CD14-positive monocyte (primary cell): ENCODE data around the gene SMLR1. TPM values are rescaled to one million over a fixed set of nuclear protein-coding genes. Genes with fewer than 3 reads are reported as not detected.
A peak's percentile ranks its signal among the peaks of the same experiment; 100 is the strongest.

Source experiments
- DNase-seq, 3 donors: peaks; one replicate each; pipeline ENCODE4 v3.0.0-alpha.2; 2011 to 2022
- H2AFZ ChIP-seq: 2 replicates; pipeline ENCODE4 v1.6.0; 2012; ENCODE audit warnings: mild to moderate bottlenecking, low read depth, low read length, inconsistent platforms; ENCODE audit not compliant: insufficient read depth, poor library complexity, severe bottlenecking
- H3K27ac ChIP-seq, 2 donors: 1 replicate in 1 of 2; 2 replicates in 1 of 2; pipeline ENCODE4 v1.5.1; 2012 to 2013; ENCODE audit warnings: low read length in 2 of 2, control low read depth in 1 of 2, inconsistent platforms in 1 of 2, low read depth in 1 of 2, mild to moderate bottlenecking in 1 of 2
- H3K27me3 ChIP-seq, 2 donors: one replicate each; pipeline versions ENCODE4 v1.6.0 to v1.6.1; 2011 to 2013; ENCODE audit warnings: low read length in 2 of 2; ENCODE audit not compliant: control insufficient read depth in 2 of 2, insufficient read depth in 2 of 2
- H3K36me3 ChIP-seq, 2 donors: replicated peaks in 1 of 2; 1 replicate in 1 of 2; 2 replicates in 1 of 2; pipeline versions ENCODE4 v1.5.1 to v1.6.1; 2012 to 2013; ENCODE audit warnings: low read length in 2 of 2, control low read depth in 1 of 2, inconsistent platforms in 1 of 2, mild to moderate bottlenecking in 1 of 2; ENCODE audit not compliant: insufficient read depth in 2 of 2, control insufficient read depth in 1 of 2
- H3K4me1 ChIP-seq, 2 donors: 1 replicate in 1 of 2; 2 replicates in 1 of 2; pipeline versions ENCODE4 v1.5.1 to v1.6.1; 2012 to 2013; ENCODE audit warnings: low read length in 2 of 2, control low read depth in 1 of 2, inconsistent platforms in 1 of 2, mild to moderate bottlenecking in 1 of 2, moderate library complexity in 1 of 2; ENCODE audit not compliant: insufficient read depth in 2 of 2, control insufficient read depth in 1 of 2
- H3K4me2 ChIP-seq: replicated peaks from 2 replicates; pipeline ENCODE3; 2012; ENCODE audit warnings: low read length, moderate library complexity, mild to moderate bottlenecking; ENCODE audit not compliant: poor library complexity, severe bottlenecking; ENCODE audit errors: extremely low read depth
- H3K4me3 ChIP-seq, 3 experiments: fragments of 200-600 bp in 1 of 3; sonication (generic) in 1 of 3; replicated peaks in 1 of 3; 1 replicate in 2 of 3; 2 replicates in 1 of 3; pipeline ENCODE4 v1.5.1; 2011 to 2013; ENCODE audit warnings: low read length in 3 of 3, mild to moderate bottlenecking in 3 of 3, control low read depth in 2 of 3, low read depth in 2 of 3, inconsistent platforms in 1 of 3, moderate library complexity in 1 of 3
- H3K79me2 ChIP-seq: 2 replicates; pipeline ENCODE4 v1.6.0; 2012; ENCODE audit warnings: mild to moderate bottlenecking, control low read depth, inconsistent platforms, low read length, moderate library complexity; ENCODE audit not compliant: insufficient read depth
- H3K9ac ChIP-seq: 2 replicates; pipeline ENCODE4 v1.6.0; 2017; ENCODE audit warnings: low read length, mild to moderate bottlenecking; ENCODE audit not compliant: insufficient read depth, poor library complexity, severe bottlenecking
- H3K9me3 ChIP-seq, 2 donors: replicated peaks in 1 of 2; 1 replicate in 1 of 2; 2 replicates in 1 of 2; pipeline versions ENCODE4 v1.5.1 to v1.6.1; 2012 to 2013; ENCODE audit warnings: low read length in 2 of 2, control low read depth in 1 of 2; ENCODE audit not compliant: control insufficient read depth in 1 of 2, insufficient read depth in 1 of 2
- H4K20me1 ChIP-seq: 2 replicates; pipeline ENCODE4 v1.6.0; 2012; ENCODE audit warnings: mild to moderate bottlenecking, low read length, control low read depth, moderate library complexity; ENCODE audit not compliant: insufficient read depth
- H3K27ac Mint-ChIP-seq, 7 donors: one replicate each; pipeline ENCODE4 v1.8.0; 2020; ENCODE audit warnings: mild to moderate bottlenecking in 7 of 7, mixed read lengths in 7 of 7, moderate library complexity in 6 of 7, inconsistent platforms in 2 of 7
- H3K27me3 Mint-ChIP-seq, 3 donors: one replicate each; pipeline ENCODE4 v1.8.0; 2021 to 2022; ENCODE audit warnings: low read depth in 3 of 3, mild to moderate bottlenecking in 3 of 3, mixed read lengths in 3 of 3, moderate library complexity in 3 of 3, inconsistent platforms in 1 of 3
- H3K36me3 Mint-ChIP-seq, 2 donors: one replicate each; pipeline ENCODE4 v1.8.0; 2020; ENCODE audit warnings: mixed read lengths in 2 of 2, inconsistent platforms in 1 of 2, mild to moderate bottlenecking in 1 of 2
- H3K4me1 Mint-ChIP-seq: one replicate; pipeline ENCODE4 v1.8.0; 2020; ENCODE audit warnings: mild to moderate bottlenecking, mixed read lengths
- H3K4me3 Mint-ChIP-seq, 2 donors: one replicate each; pipeline ENCODE4 v1.8.0; 2020; ENCODE audit warnings: mild to moderate bottlenecking in 2 of 2, mixed read lengths in 2 of 2, moderate library complexity in 1 of 2
- H3K9me3 Mint-ChIP-seq, 7 donors: one replicate each; pipeline ENCODE4 v1.8.0; 2020 to 2022; ENCODE audit warnings: mixed read lengths in 7 of 7, mild to moderate bottlenecking in 6 of 7, moderate library complexity in 6 of 7, inconsistent platforms in 2 of 7
- WGBS: methylation state at CpG from one replicate; pipeline ENCODE4 v1.1.5; 2013; ENCODE audit warnings: missing lambda C conversion rate; ENCODE audit not compliant: insufficient coverage; 5-methylcytosine and 5-hydroxymethylcytosine counted together
- intact Hi-C, 2 donors: fragments of 100-400 bp; cut with micrococcal nuclease; formaldehyde crosslinking; loops; one replicate each; pipeline versions ENCODE4 v1.15.0 to v1.15.1; 2023
- polyA plus RNA-seq, 3 donors: library from polyadenylated mRNA; depleted of rRNA in 1 of 3; unstranded in 2 of 3; stranded (reverse) in 1 of 3; fragments of 300-500 nt in 2 of 3; fragments of >200 nt in 1 of 3; fragmentation: Illumina TruSeq in 2 of 3; gene quantifications; 1 replicate in 2 of 3; 2 replicates in 1 of 3; pipeline ENCODE4 v1.2.3, GENCODE V29; 2012 to 2021
- TF ChIP-seq, protein P1 (sequence below): fragments of 200-600 bp; IDR thresholded peaks from one replicate; pipeline ENCODE4 v1.8.0; 2022; ENCODE audit warnings: antibody characterized with exemption, mild to moderate bottlenecking

The SMLR1 gene
- polyA plus RNA-seq, 3 donors = not detected

DNA sequence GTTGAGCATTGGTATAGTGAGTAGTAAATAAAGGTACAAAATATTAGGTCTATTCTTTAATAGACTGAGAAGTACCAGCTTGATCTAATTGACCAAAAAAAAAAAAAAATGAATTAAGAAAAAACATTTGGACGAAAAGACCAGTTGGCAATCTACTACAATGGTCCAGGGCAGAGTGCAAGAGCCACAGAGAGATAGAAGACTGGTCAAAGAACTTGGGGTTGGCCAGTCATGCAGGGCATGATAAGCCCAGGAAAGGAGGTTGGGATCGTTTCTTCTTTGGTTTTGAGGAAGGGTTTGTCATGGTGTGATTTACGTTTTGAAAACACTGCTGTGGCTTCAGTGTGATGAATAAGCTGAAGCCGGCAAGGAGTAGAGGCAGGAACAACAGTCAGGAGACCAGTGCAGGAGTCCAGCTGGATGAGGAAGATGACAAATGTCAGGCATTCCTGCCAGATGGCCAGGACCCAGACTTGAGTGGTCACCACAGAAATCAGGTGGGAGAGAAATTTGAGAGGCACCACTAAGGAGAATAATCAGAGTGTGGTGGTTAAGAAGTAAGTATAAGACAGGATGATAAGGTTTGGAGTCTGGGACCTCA is 14.0 kb downstream of the SMLR1 start:
- Histone ChIP-seq H3K36me3 (no peaks in the 10 kb centered on the region), H3K27ac (no peak overlapping the region), H3K4me1 (no peaks in the 10 kb centered on the region), H3K27me3 (no peaks in the 10 kb centered on the region), H3K9me3 (no peaks in the 10 kb centered on the region), H3K4me2 (no peak overlapping the region), H3K79me2 (no peaks in the 10 kb centered on the region), H4K20me1 (no peaks in the 10 kb centered on the region), H3K4me3 (no peak overlapping the region), H3K9ac (no peak overlapping the region), H2AFZ (no peak overlapping the region)
- peaks cover 2 to 3% of the 10 kb centered on the region in 2 donors for H3K36me3 Mint-ChIP-seq
- 30% methylated on average over 4 of the region's 4 CpGs for WGBS
- H3K9me3 Mint-ChIP-seq = no peaks in the 10 kb centered on the region
- peaks cover 2% of the 10 kb centered on the region for H3K4me1 Mint-ChIP-seq
- no peak for DNase-seq
- no peak overlapping the region for H3K4me3 Mint-ChIP-seq
- intact Hi-C loops = loop anchor here in 1 of 2 donors (10.0 kb wide), 1 partner anchor 516 kb away; no protein-coding TSS in a partner anchor
- no peaks in the 10 kb centered on the region for H3K27me3 Mint-ChIP-seq
- TF ChIP-seq, protein P1, sequence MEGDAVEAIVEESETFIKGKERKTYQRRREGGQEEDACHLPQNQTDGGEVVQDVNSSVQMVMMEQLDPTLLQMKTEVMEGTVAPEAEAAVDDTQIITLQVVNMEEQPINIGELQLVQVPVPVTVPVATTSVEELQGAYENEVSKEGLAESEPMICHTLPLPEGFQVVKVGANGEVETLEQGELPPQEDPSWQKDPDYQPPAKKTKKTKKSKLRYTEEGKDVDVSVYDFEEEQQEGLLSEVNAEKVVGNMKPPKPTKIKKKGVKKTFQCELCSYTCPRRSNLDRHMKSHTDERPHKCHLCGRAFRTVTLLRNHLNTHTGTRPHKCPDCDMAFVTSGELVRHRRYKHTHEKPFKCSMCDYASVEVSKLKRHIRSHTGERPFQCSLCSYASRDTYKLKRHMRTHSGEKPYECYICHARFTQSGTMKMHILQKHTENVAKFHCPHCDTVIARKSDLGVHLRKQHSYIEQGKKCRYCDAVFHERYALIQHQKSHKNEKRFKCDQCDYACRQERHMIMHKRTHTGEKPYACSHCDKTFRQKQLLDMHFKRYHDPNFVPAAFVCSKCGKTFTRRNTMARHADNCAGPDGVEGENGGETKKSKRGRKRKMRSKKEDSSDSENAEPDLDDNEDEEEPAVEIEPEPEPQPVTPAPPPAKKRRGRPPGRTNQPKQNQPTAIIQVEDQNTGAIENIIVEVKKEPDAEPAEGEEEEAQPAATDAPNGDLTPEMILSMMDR = no peak
- no peak overlapping the region for H3K27ac Mint-ChIP-seq

DNA sequence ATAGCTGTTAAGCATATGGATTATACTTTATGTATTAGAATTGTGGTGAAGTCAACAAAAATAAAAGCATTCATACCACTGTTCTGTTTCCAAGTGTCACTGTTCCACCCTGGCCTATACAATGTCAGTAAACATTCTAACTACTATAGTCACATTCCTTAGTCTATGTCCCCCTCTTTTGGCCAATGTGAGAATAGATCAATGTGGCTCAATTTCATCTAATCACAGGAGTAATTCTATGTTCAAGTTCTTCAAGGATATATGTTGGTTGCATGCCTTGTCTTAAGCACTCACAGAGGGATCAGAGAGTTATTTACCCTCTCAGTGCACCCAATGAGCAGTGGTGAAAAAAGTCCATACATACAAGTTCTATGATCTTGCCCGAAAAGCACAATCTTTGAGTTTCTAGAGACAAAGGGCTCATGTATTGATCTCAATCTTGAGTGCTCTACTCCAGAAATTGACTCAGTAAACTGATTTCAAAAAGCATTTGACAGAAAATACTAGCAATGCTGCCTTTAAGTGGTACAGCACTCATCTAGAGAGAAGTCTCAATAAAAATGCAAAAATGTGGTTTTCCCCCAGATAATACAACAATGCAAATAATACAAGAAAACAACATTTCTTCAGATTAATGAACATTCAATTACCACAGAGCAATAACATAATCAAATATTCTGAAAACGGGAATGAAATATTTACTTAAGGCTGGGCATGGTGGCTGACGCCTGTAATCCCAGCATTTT is 16.5 kb downstream of the SMLR1 start:
- no peaks in the 10 kb centered on the region for H3K79me2 ChIP-seq
- H2AFZ ChIP-seq = no peak overlapping the region
- no peaks in the 10 kb centered on the region for H3K27me3 ChIP-seq
- no peak overlapping the region for H3K4me3 ChIP-seq
- H3K27ac ChIP-seq = no peak overlapping the region
- no peak overlapping the region for H3K4me2 ChIP-seq
- Mint-ChIP-seq H3K9me3 (no peaks in the 10 kb centered on the region), H3K4me1 (no peaks in the 10 kb centered on the region), H3K4me3 (no peak overlapping the region), H3K27me3 (no peaks in the 10 kb centered on the region), H3K27ac (no peak overlapping the region), H3K36me3 (peaks cover 0 to 2% of the 10 kb centered on the region in 2 donors)
- TF ChIP-seq, protein P1 = peak; percentile 29
- no peaks in the 10 kb centered on the region for H4K20me1 ChIP-seq
- 100% methylated on average over 1 of the region's 3 CpGs for WGBS
- no peak for DNase-seq
- no peaks in the 10 kb centered on the region for H3K4me1 ChIP-seq
- no peaks in the 10 kb centered on the region for H3K36me3 ChIP-seq
- no peak overlapping the region for H3K9ac ChIP-seq
- H3K9me3 ChIP-seq = no peaks in the 10 kb centered on the region
- intact Hi-C loops = loop anchor here in 1 of 2 donors (10.0 kb wide), 1 partner anchor 519 kb away; no protein-coding TSS in a partner anchor
